Neural crest cell (in vitro differentiated cells): ENCODE measurements around the gene IGF2BP1. TPM values are rescaled to one million over a fixed set of nuclear protein-coding genes. Genes with fewer than 3 reads are reported as not detected.

Experiments used
- DNase-seq: peaks from one replicate; pipeline ENCODE4 v3.0.0; 2021; ENCODE audit warnings: low read depth, mixed read lengths, low spot score
- H3K27ac Mint-ChIP-seq: one replicate; pipeline ENCODE4 v1.8.0; 2021; ENCODE audit warnings: mild to moderate bottlenecking, mixed read lengths; ENCODE audit not compliant: unreplicated experiment
- H3K27me3 Mint-ChIP-seq: 2 replicates; pipeline ENCODE4 v1.8.0; 2021; ENCODE audit warnings: low read depth, mild to moderate bottlenecking, mixed read lengths
- H3K36me3 Mint-ChIP-seq: 2 replicates; pipeline ENCODE4 v1.8.0; 2021; ENCODE audit warnings: low read depth, mild to moderate bottlenecking, mixed read lengths
- H3K4me1 Mint-ChIP-seq: 2 replicates; pipeline ENCODE4 v1.8.0; 2021; ENCODE audit warnings: mixed read lengths
- H3K4me3 Mint-ChIP-seq: one replicate; pipeline ENCODE4 v1.8.0; 2021; ENCODE audit warnings: mild to moderate bottlenecking, mixed read lengths
- H3K9me3 Mint-ChIP-seq: 2 replicates; pipeline ENCODE4 v1.8.0; 2021; ENCODE audit warnings: mixed read lengths
- total RNA-seq: library from RNA; stranded (reverse); gene quantifications from 2 replicates; pipeline ENCODE4 v1.2.1, GENCODE V29; 2021
- TF ChIP-seq, protein P1 (sequence below): fragments of 200-600 bp; sonication (generic); conservative IDR thresholded peaks from 2 replicates; pipeline ENCODE4 v1.5.0; 2021; ENCODE audit warnings: antibody characterized with exemption, mild to moderate bottlenecking

IGF2BP1 gene
- total RNA-seq, 1 donor from 2014 or later: 536 TPM

DNA sequence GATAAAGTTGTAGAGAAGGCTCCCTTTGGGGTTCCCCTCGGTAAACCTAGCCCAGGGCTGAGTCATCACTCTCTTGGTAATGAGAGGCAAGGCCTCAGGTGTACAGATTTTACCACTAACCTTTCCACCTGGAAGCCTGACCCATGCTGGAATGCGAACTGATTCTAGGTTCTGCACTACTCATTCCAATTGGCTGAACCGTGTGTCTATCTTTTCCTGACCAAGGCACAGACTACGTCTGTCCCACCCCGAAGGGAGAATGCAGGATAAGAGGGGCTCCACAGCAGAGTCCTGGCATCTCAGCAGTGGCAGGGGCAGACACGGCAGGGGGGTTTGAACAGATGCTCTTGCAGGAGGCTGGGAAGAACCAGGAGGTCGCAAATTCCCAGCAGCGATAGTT, 70.0 kb downstream of the IGF2BP1 start:
- no peak for DNase-seq
- Mint-ChIP-seq H3K27ac (no peak overlapping the region), H3K9me3 (no peaks in the 10 kb centered on the region), H3K4me3 (no peak overlapping the region), H3K27me3 (peaks cover 7% of the 10 kb centered on the region), H3K36me3 (no peaks in the 10 kb centered on the region), H3K4me1 (no peaks in the 10 kb centered on the region)
- TF ChIP-seq, protein P1, sequence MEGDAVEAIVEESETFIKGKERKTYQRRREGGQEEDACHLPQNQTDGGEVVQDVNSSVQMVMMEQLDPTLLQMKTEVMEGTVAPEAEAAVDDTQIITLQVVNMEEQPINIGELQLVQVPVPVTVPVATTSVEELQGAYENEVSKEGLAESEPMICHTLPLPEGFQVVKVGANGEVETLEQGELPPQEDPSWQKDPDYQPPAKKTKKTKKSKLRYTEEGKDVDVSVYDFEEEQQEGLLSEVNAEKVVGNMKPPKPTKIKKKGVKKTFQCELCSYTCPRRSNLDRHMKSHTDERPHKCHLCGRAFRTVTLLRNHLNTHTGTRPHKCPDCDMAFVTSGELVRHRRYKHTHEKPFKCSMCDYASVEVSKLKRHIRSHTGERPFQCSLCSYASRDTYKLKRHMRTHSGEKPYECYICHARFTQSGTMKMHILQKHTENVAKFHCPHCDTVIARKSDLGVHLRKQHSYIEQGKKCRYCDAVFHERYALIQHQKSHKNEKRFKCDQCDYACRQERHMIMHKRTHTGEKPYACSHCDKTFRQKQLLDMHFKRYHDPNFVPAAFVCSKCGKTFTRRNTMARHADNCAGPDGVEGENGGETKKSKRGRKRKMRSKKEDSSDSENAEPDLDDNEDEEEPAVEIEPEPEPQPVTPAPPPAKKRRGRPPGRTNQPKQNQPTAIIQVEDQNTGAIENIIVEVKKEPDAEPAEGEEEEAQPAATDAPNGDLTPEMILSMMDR: no peak

DNA sequence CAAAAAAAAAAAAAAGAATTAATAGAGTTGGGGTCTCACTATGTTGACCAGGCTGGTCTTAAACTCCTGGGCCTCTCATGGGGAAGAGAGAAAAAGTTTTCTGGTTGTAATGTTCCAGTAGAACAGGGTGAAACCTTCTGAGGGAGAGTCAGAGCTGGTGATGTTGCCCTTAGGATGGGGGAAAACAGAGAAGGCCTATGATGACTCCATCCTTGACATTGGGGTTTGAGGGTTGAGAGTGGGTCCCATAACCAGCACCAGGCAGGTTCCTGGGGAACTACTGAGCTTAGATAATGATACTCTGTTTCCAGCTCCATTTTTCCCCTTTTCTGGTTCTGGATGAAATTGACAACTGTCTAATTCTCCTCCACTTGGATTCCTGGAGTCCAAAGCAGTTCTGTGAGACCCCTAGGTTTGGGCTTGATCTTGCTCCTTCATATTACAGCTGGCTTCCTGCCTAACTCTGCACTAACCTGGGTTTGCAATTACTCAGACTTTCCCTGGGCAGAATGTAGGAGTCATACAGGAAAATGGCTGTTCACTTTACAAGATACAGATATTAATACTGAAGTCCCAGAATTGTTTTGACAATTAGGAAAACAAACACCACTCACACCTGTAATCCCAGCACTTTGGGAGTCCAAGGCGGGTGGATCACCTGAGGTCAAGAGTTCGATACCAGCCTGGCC, 72.5 kb downstream of the IGF2BP1 start:
- no peak for DNase-seq
- H3K9me3 Mint-ChIP-seq: no peaks in the 10 kb centered on the region
- H3K4me1 Mint-ChIP-seq: no peaks in the 10 kb centered on the region
- H3K27me3 Mint-ChIP-seq: peaks cover 7% of the 10 kb centered on the region
- H3K27ac Mint-ChIP-seq: no peak overlapping the region
- no peak overlapping the region for H3K4me3 Mint-ChIP-seq
- no peaks in the 10 kb centered on the region for H3K36me3 Mint-ChIP-seq
- TF ChIP-seq, protein P1: no peak

DNA sequence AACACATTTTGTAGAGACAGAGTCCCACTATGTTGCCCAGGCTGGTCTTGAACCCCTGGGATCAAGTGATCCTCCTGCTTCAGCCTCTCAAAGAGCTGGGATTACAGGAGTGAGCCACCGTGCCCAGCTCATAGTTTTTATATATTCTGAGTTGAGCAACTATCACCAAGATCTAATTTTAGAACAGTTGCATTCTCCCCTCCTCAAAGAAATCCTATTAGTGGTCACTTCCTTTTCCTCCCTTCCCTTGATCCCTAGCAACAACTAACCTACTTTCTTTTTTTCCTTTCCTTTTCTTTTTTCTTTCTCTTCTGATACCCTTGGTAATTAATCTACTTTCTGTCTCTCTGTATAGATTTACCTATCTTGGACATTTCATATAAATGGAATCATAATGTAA, 73.9 kb downstream of the IGF2BP1 start:
- Mint-ChIP-seq H3K4me1 (no peaks in the 10 kb centered on the region), H3K9me3 (no peaks in the 10 kb centered on the region), H3K27me3 (peaks cover 17% of the 10 kb centered on the region), H3K36me3 (no peaks in the 10 kb centered on the region), H3K27ac (no peak overlapping the region), H3K4me3 (no peak overlapping the region)
- DNase-seq: no peak
- TF ChIP-seq, protein P1: no peak

DNA sequence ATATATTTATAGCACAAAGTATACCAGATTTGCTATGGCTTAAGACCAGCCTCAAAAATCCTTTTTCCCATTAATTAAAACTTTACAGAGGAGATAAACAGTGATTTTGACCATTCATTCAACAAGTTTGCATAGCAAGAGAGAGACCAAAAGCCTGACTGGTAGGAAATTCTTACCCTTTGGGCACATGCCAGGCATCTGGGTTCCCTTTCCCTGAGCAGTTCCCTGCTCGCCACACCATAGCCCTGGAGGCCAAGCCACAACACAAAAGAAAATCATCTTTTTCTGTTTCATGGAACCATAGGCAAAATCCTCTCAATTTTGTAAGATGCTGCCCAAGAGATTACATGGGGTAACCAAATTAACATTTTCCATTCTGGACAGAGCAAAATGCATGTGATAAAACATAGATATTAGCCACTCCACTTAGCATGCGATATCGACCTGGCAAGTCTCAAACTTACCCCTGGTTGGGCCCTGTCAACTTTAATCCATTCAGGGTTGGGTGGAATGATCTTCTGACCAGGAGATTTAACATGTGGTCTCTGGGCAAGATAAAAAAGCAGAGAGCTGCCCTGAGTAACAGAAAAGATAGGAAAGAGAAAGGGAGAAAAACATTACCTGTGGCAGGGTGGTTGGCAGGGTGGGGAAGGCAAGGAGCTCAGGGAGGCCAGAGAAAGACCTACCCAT, 77.8 kb downstream of the IGF2BP1 start:
- Mint-ChIP-seq H3K4me1 (no peaks in the 10 kb centered on the region), H3K27ac (no peak overlapping the region), H3K4me3 (no peak overlapping the region), H3K27me3 (peaks cover 42% of the 10 kb centered on the region), H3K9me3 (peaks cover 5% of the 10 kb centered on the region), H3K36me3 (no peaks in the 10 kb centered on the region)
- DNase-seq: no peak
- TF ChIP-seq, protein P1: no peak

DNA sequence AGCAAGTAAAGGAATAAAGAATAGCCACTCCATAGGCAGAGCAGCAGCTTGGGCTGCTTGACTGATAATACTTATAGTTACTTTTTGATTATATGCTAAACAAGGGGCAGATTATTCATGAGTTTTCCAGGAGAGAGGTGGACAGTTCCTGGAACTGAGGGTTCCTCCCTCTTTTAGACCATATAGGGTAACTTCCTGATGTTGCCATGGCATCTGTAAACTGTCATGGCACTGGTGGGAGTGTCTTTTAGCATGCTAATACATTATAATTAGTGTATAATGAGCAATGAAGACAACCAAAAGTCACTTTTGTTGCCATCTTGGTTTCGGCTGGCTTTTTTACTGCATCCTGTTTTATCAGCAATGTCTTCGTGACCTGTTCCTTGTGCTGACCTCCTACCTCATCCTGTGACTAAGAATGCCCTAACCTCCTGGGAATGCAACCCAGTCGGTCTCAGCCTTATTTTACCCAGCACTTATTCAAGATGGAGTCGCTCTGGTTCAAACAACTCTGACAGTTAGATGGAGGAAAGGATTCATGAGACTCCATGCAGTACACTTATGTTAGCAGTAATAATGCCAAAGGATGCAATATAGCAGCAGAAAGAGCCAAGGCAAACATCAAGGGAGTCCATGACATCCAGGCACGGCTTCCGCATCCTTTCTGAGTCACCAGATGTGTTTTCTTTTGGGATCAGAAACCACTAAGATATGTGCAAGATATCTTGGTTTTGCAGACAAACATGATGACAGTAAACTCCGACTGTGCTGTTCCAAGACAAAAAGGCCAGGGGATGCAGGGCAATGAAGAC, 79.6 kb downstream of the IGF2BP1 start:
- DNase-seq: no peak
- peaks cover 5% of the 10 kb centered on the region for H3K9me3 Mint-ChIP-seq
- TF ChIP-seq, protein P1: no peak
- no peaks in the 10 kb centered on the region for H3K4me1 Mint-ChIP-seq
- no peaks in the 10 kb centered on the region for H3K36me3 Mint-ChIP-seq
- no peak overlapping the region for H3K27ac Mint-ChIP-seq
- peaks cover 40% of the 10 kb centered on the region for H3K27me3 Mint-ChIP-seq
- no peak overlapping the region for H3K4me3 Mint-ChIP-seq
